HepG2 (cell line): ENCODE measurements around the gene LYRM4. TPM values are rescaled to one million over a fixed set of nuclear protein-coding genes. Genes with fewer than 3 reads are reported as not detected.

Source experiments
- ADNP ChIP-seq: sonication (generic); formaldehyde crosslinking; IDR thresholded peaks from 2 replicates; pipeline ENCODE4 v1.4.0; 2020; ENCODE audit warnings: missing genetic modification reagents
- ARHGAP35 ChIP-seq: sonication (generic); formaldehyde crosslinking; IDR thresholded peaks from 2 replicates; pipeline ENCODE4 v1.9.0; 2022; ENCODE audit warnings: mild to moderate bottlenecking, inconsistent platforms, moderate library complexity, missing genetic modification reagents, borderline replicate concordance
- ATF1 ChIP-seq: IDR thresholded peaks from 2 replicates; pipeline ENCODE4 v1.6.1; 2016; ENCODE audit warnings: mild to moderate bottlenecking, control low read depth
- CREB3 ChIP-seq: sonication (generic); formaldehyde crosslinking; IDR thresholded peaks from 2 replicates; pipeline ENCODE4 v1.5.0; 2020; ENCODE audit warnings: missing genetic modification reagents
- FUBP1 ChIP-seq: sonication (generic); formaldehyde crosslinking; IDR thresholded peaks from 2 replicates; pipeline ENCODE4 v1.5.1; 2020; ENCODE audit warnings: missing genetic modification reagents, mild to moderate bottlenecking, borderline replicate concordance
- HDAC6 ChIP-seq: fragments of 200-600 bp; sonication (generic); IDR thresholded peaks from 2 replicates; pipeline ENCODE4 v1.7.0; 2017; ENCODE audit warnings: mild to moderate bottlenecking, antibody characterized with exemption, low read length, low read depth
- KDM2A ChIP-seq: sonication (generic); formaldehyde crosslinking; IDR thresholded peaks from 2 replicates; pipeline ENCODE4 v1.4.0; 2020; ENCODE audit warnings: low read depth, missing genetic modification reagents, borderline replicate concordance
- KLF15 ChIP-seq: sonication (generic); formaldehyde crosslinking; IDR thresholded peaks from 2 replicates; pipeline ENCODE4 v1.8.1; 2023; ENCODE audit warnings: borderline replicate concordance, mild to moderate bottlenecking, inconsistent platforms, missing genetic modification reagents, mixed read lengths
- NFE2L2 ChIP-seq: fragments of 150-350 bp; IDR thresholded peaks from 2 replicates; pipeline ENCODE4 v1.6.1; 2014; ENCODE audit warnings: low read length
- RERE ChIP-seq: IDR thresholded peaks from 2 replicates; pipeline ENCODE4 v1.6.1; 2016; ENCODE audit warnings: low read depth, missing genetic modification reagents, missing compliant biosample characterization
- TAF15 ChIP-seq: fragments of 200-400 bp; formaldehyde crosslinking; IDR thresholded peaks from one replicate; pipeline ENCODE4 v1.6.1; 2018; ENCODE audit warnings: mild to moderate bottlenecking, low read depth, low read length; ENCODE audit not compliant: poor library complexity, severe bottlenecking
- ZFP91 ChIP-seq: sonication (generic); formaldehyde crosslinking; IDR thresholded peaks from 2 replicates; pipeline ENCODE4 v1.9.0; 2022; ENCODE audit warnings: missing genetic modification reagents, mild to moderate bottlenecking, borderline replicate concordance
- ZNF260 ChIP-seq: sonication (generic); formaldehyde crosslinking; IDR thresholded peaks from 2 replicates; pipeline ENCODE4 v1.4.0; 2020; ENCODE audit warnings: missing genetic modification reagents, low read depth, mild to moderate bottlenecking, borderline replicate concordance
- ZNF614 ChIP-seq: IDR thresholded peaks from 2 replicates; pipeline ENCODE4 v1.6.1; 2018; ENCODE audit warnings: missing biosample characterization, missing genetic modification reagents, inconsistent platforms, borderline replicate concordance
- ZNF75D ChIP-seq: sonication (generic); formaldehyde crosslinking; IDR thresholded peaks from 2 replicates; pipeline ENCODE4 v1.8.1; 2023; ENCODE audit warnings: missing genetic modification reagents, mild to moderate bottlenecking, borderline replicate concordance
- ZNF841 ChIP-seq: sonication (generic); formaldehyde crosslinking; IDR thresholded peaks from 2 replicates; pipeline ENCODE4 v1.8.1; 2023; ENCODE audit warnings: missing genetic modification reagents, borderline replicate concordance
- polyA plus RNA-seq, 8 experiments: library from polyadenylated mRNA; depleted of rRNA in 3 of 8; stranded (reverse) in 7 of 8; unstranded in 1 of 8; fragments of >200 nt; fragmentation: Illumina TruSeq in 4 of 8; extraction: Trizol in 4 of 8; gene quantifications; 2 replicates each; pipeline versions ENCODE4 v1.2.1 to v1.2.3, GENCODE V29; 2011 to 2016; ENCODE audit warnings: low read depth in 4 of 8, missing spikeins in 1 of 8, mixed read lengths in 1 of 8; ENCODE audit not compliant: insufficient read depth in 1 of 8
- total RNA-seq, 5 experiments: library from RNA; depleted of rRNA; stranded (reverse); fragments of >200 nt; fragmentation: Illumina TruSeq; extraction: Trizol; gene quantifications; 2 replicates each; pipeline ENCODE4 v1.2.3, GENCODE V29; 2016; ENCODE audit warnings: low read depth in 1 of 5

Gene LYRM4
- total and polyA plus RNA-seq, 2 of the 13 experiments (the other 11 are each of a cell fraction or from before 2014, with no cell fraction given): 64.6 to 67.5 TPM

GRCh38 chr6:5119090-5119951 lies 141.4 kb downstream of the LYRM4 start (continued):
- TF ChIP-seq ADNP (no peak), RERE (CRISPR knock-in tag) (no peak), TAF15 (no peak), FUBP1 (CRISPR knock-in tag) (no peak), KLF15 (CRISPR knock-in tag) (no peak), ZFP91 (no peak), ZNF75D (CRISPR knock-in tag) (no peak), ZNF841 (CRISPR knock-in tag) (no peak), NFE2L2 (no peak), HDAC6 (no peak), ZNF260 (CRISPR knock-in tag) (no peak), ATF1 (no peak), ZNF614 (no peak), KDM2A (CRISPR knock-in tag) (0 out of 2 replicates have a peak, but pooled peaks have one; percentile 17), ARHGAP35 (no peak), CREB3 (CRISPR knock-in tag) (no peak)
